ENCODE measurements around the gene MYH10.

- no peak for TF ChIP-seq GLIS3 (CRISPR knock-in tag; IDR thresholded peaks at IDR 0.05)
- no peak for TF ChIP-seq CSDC2 (CRISPR knock-in tag; IDR thresholded peaks at IDR 0.05)
- no peak for TF ChIP-seq CREB5 (CRISPR knock-in tag; IDR thresholded peaks at IDR 0.05; ENCODE audit: low read depth)
- no peak for TF ChIP-seq BACH2 (CRISPR knock-in tag; IDR thresholded peaks at IDR 0.05; ENCODE audit: borderline replicate concordance)
- TF ChIP-seq PPARA (CRISPR knock-in tag; IDR thresholded peaks at IDR 0.05; ENCODE audit: borderline replicate concordance), result no peak
- TF ChIP-seq ARNTL (CRISPR knock-in tag; IDR thresholded peaks at IDR 0.05; ENCODE audit: borderline replicate concordance, low read depth), result no peak
- no peak for TF ChIP-seq CSRNP3 (CRISPR knock-in tag; IDR thresholded peaks at IDR 0.05)
- no peak for TF ChIP-seq OSR1 (CRISPR knock-in tag; IDR thresholded peaks at IDR 0.05)
- TF ChIP-seq RARB (CRISPR knock-in tag; IDR thresholded peaks at IDR 0.05), result no peak
Measured at GRCh38 chr17:8667421-8667820, 36.9 kb upstream of the MYH10 start.
